ENCODE results near the gene MSX1.

GRCh38 chr4:4860600-4861389, 1.3 kb downstream of the MSX1 start:
- peak in 1 of 2 donors; percentile 23 for TF ChIP-seq POLR2A (IDR thresholded peaks at IDR 0.05)
- no peak for TF ChIP-seq CTCF (IDR thresholded peaks at IDR 0.05 in 4 of 5, conservative IDR thresholded peaks at IDR 0.05 in 1 of 5)
